Thoracic aorta (tissue), 2 donors: Measurements from ENCODE around the gene CST1. TPM values are rescaled to one million over a fixed set of nuclear protein-coding genes. Genes with fewer than 3 reads are reported as not detected.
"Not testable (repeated sequence)": the region's sequence is repeated elsewhere in the genome, so short reads cannot be mapped to it uniquely, and the experiment has no call there.

Experiments used
- ATAC-seq: fragments of 150-250 bp; one replicate; pipeline ENCODE4 v1.8.0; 2017; ENCODE audit warnings: low read depth; ENCODE audit not compliant: insufficient number of reproducible peaks, low FRiP score
- DNase-seq: peaks from one replicate; pipeline ENCODE4 v3.0.0-alpha.2; 2020; ENCODE audit warnings: low spot score
- H3K27ac ChIP-seq, 2 donors: fragments of 200-600 bp; sonication (generic); 1 replicate in 1 of 2; 2 replicates in 1 of 2; pipeline ENCODE4 v1.5.1; 2016; ENCODE audit warnings: mild to moderate bottlenecking in 2 of 2, moderate library complexity in 2 of 2
- H3K27me3 ChIP-seq: fragments of 200-600 bp; sonication (generic); replicated peaks from 2 replicates; pipeline ENCODE4 v1.6.0; 2016; ENCODE audit warnings: mild to moderate bottlenecking; ENCODE audit not compliant: insufficient read depth
- H3K36me3 ChIP-seq: fragments of 200-600 bp; sonication (generic); one replicate; pipeline ENCODE4 v1.5.1; 2016
- H3K4me1 ChIP-seq, 2 donors: fragments of 200-600 bp; sonication (generic); 1 replicate in 1 of 2; 2 replicates in 1 of 2; pipeline versions ENCODE4 v1.5.1 to v1.6.0; 2016; ENCODE audit warnings: low read depth in 2 of 2, mild to moderate bottlenecking in 1 of 2; ENCODE audit not compliant: control insufficient read depth in 1 of 2
- H3K4me3 ChIP-seq: fragments of 200-600 bp; sonication (generic); 2 replicates; pipeline ENCODE4 v1.5.1; 2016; ENCODE audit warnings: mild to moderate bottlenecking
- H3K9me3 ChIP-seq: fragments of 200-600 bp; sonication (generic); 2 replicates; pipeline ENCODE4 v1.5.1; 2016
- CTCF ChIP-seq: fragments of 200-600 bp; sonication (generic); IDR thresholded peaks from one replicate; pipeline ENCODE4 v1.5.1; 2019; ENCODE audit warnings: antibody characterized with exemption
- total RNA-seq, 2 donors: library from RNA; depleted of rRNA; stranded (reverse); fragments of >200 nt; gene quantifications; one replicate each; pipeline versions ENCODE4 v1.1.0 to v1.2.3, GENCODE V29; 2016

CST1 gene
- total RNA-seq: not detected

DNA sequence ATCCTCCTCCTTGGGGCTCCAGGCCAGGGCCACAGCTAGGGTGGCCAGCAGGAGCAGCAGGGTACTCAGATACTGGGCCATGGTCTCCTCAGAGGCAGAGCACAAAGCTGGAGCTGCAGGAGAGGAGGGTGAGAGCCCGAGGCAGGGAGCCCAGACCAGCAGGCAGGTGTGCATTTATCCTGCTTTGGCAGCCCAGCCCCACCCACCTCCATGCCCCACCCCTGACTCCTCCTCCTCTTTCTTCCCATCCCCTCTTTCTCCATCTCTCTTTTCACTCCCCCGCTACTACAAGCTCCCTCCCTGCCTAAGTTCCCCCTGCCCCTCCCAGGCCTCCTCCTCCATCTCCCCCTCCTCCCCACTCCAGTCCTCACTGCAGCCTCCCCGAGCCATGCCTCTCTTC lies at the start of gene CST1:
Gene CST1 (minus strand): TSS at position 150 of the 400 bp plus-strand sequence. CDS start 69 bp downstream, at position 81.
- H3K4me1 ChIP-seq, H3K4me3 ChIP-seq, H3K9me3 ChIP-seq, H3K27me3 ChIP-seq, H3K27ac ChIP-seq, DNase-seq, H3K36me3 ChIP-seq, ATAC-seq: not testable (repeated sequence)

GRCh38 chr20:23799216-23799847 lies 48.6 kb upstream of the CST1 start:
- H3K27ac ChIP-seq, H3K36me3 ChIP-seq, ATAC-seq, H3K27me3 ChIP-seq, H3K9me3 ChIP-seq, H3K4me3 ChIP-seq, H3K4me1 ChIP-seq, DNase-seq: not testable (repeated sequence)

GRCh38 chr20:23795526-23795925 lies 44.8 kb upstream of the CST1 start:
- Histone ChIP-seq H3K27ac (no peak overlapping the region), H3K9me3 (no peaks in the 10 kb centered on the region), H3K4me1 (no peaks in the 10 kb centered on the region), H3K4me3 (no peak overlapping the region), H3K36me3 (no peaks in the 10 kb centered on the region), H3K27me3 (no peaks in the 10 kb centered on the region)
- DNase-seq: no peak
- ATAC-seq: no peak
- no peak for TF ChIP-seq CTCF

DNA sequence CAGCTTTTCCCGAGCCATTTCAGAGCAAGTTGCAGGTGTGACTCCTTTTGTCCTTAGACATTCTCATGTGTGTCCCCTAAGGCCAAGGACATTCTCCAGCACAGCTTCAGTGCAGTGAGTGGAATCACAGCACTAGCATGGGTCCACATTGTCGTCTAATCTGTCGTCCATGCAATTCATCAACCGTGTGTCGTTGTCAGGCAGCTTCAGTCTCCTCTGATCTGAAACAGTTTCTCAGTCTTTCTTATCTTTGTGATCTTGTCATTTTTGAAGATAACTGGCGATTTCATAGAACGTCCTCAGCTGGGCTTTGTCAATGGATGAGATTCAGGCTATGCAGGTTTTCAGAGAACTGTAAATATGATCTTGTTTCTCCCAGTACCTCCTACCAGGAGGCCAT lies 44.1 kb upstream of the CST1 start:
- no peak for TF ChIP-seq CTCF
- no peak overlapping the region for H3K4me3 ChIP-seq
- H3K27ac ChIP-seq: no peak overlapping the region
- H3K4me1 ChIP-seq: no peaks in the 10 kb centered on the region
- no peak for ATAC-seq
- no peaks in the 10 kb centered on the region for H3K27me3 ChIP-seq
- H3K9me3 ChIP-seq: no peaks in the 10 kb centered on the region
- no peak for DNase-seq
- no peaks in the 10 kb centered on the region for H3K36me3 ChIP-seq

- Histone ChIP-seq H3K9me3 (no peaks in the 10 kb centered on the region), H3K4me1 (no peaks in the 10 kb centered on the region), H3K27me3 (no peaks in the 10 kb centered on the region), H3K4me3 (no peak overlapping the region), H3K27ac (no peak overlapping the region), H3K36me3 (no peaks in the 10 kb centered on the region)
- ATAC-seq (no peak), DNase-seq (no peak)
- TF ChIP-seq CTCF: no peak
These were observed 43.3 kb upstream of the CST1 start for GRCh38 chr20:23794065-23794464.

- no peak for TF ChIP-seq CTCF
- DNase-seq (no peak), ATAC-seq (no peak)
- H3K36me3 ChIP-seq: no peaks in the 10 kb centered on the region
- H3K4me1 ChIP-seq: no peaks in the 10 kb centered on the region
- H3K4me3 ChIP-seq: no peak overlapping the region
- H3K27me3 ChIP-seq: no peaks in the 10 kb centered on the region
- no peaks in the 10 kb centered on the region for H3K9me3 ChIP-seq
- no peak overlapping the region for H3K27ac ChIP-seq
These were observed 32.7 kb upstream of the CST1 start for GRCh38 chr20:23783447-23783846.
